Natural killer cell (primary cell): ENCODE data around the gene ADGRD1. TPM values are rescaled to one million over a fixed set of nuclear protein-coding genes. Genes with fewer than 3 reads are reported as not detected.

Source experiments
- ATAC-seq, 3 donors: fragments of 150-1000 bp in 2 of 3; fragments of 200-7000 bp in 1 of 3; cut with Tn5 transposase; 1 replicate in 1 of 3; 2 replicates in 2 of 3; pipeline ENCODE4 v1.10.0; 2021; ENCODE audit warnings: mild to moderate bottlenecking in 2 of 3, moderate library complexity in 2 of 3
- DNase-seq, 2 donors: peaks; one replicate each; pipeline versions ENCODE4 v3.0.0 to v3.0.0-alpha.2; 2013 to 2021; ENCODE audit warnings: mixed read lengths in 1 of 2
- H3K27ac ChIP-seq: one replicate; pipeline ENCODE4 v1.5.1; 2013; ENCODE audit warnings: mild to moderate bottlenecking, low read length
- H3K27me3 ChIP-seq: one replicate; pipeline ENCODE4 v1.6.1; 2013; ENCODE audit warnings: low read length; ENCODE audit not compliant: control insufficient read depth, insufficient read depth
- H3K36me3 ChIP-seq: one replicate; pipeline ENCODE4 v1.6.1; 2013; ENCODE audit warnings: low read length; ENCODE audit not compliant: control insufficient read depth, insufficient read depth
- H3K4me1 ChIP-seq: one replicate; pipeline ENCODE4 v1.6.1; 2013; ENCODE audit warnings: low read length; ENCODE audit not compliant: control insufficient read depth, insufficient read depth
- H3K4me3 ChIP-seq: one replicate; pipeline ENCODE4 v1.5.1; 2013; ENCODE audit warnings: low read length
- H3K9me3 ChIP-seq: one replicate; pipeline ENCODE4 v1.6.1; 2013; ENCODE audit warnings: low read length; ENCODE audit not compliant: control insufficient read depth, insufficient read depth
- H3K27ac Mint-ChIP-seq, 2 donors: one replicate each; pipeline ENCODE4 v1.8.0; 2022; ENCODE audit warnings: mild to moderate bottlenecking in 2 of 2, mixed read lengths in 2 of 2, moderate library complexity in 1 of 2
- H3K27me3 Mint-ChIP-seq, 2 donors: one replicate each; pipeline ENCODE4 v1.8.0; 2022; ENCODE audit warnings: low read depth in 2 of 2, mixed read lengths in 2 of 2
- H3K36me3 Mint-ChIP-seq: one replicate; pipeline ENCODE4 v1.8.0; 2022; ENCODE audit warnings: mixed read lengths
- H3K4me1 Mint-ChIP-seq, 2 donors: one replicate each; pipeline ENCODE4 v1.8.0; 2022; ENCODE audit warnings: mixed read lengths in 2 of 2
- H3K4me3 Mint-ChIP-seq: one replicate; pipeline ENCODE4 v1.8.0; 2022; ENCODE audit warnings: mild to moderate bottlenecking, moderate library complexity, mixed read lengths
- H3K9me3 Mint-ChIP-seq, 2 donors: one replicate each; pipeline ENCODE4 v1.8.0; 2022; ENCODE audit warnings: mixed read lengths in 2 of 2
- WGBS: methylation state at CpG from one replicate; pipeline ENCODE4 v1.1.7; 2013; ENCODE audit warnings: missing lambda C conversion rate; ENCODE audit not compliant: insufficient coverage; 5-methylcytosine and 5-hydroxymethylcytosine counted together
- intact Hi-C: fragments of 100-400 bp; cut with micrococcal nuclease; formaldehyde crosslinking; loops from one replicate; pipeline ENCODE4 v1.14.2; 2022
- total RNA-seq, 4 donors: library from RNA; stranded (reverse); fragments of 120-200 nt in 1 of 4; gene quantifications; one replicate each; pipeline versions ENCODE4 v1.2.3 to v1.2.4, GENCODE V29; 2013 to 2022
- TF ChIP-seq, protein P1 (sequence below): fragments of 200-600 bp; IDR thresholded peaks from one replicate; pipeline ENCODE4 v1.8.0; 2022; ENCODE audit warnings: antibody characterized with exemption

ADGRD1 gene
- total RNA-seq, 3 donors from 2014 or later (not counting 1 experiment from before 2014, with no cell fraction given), result 0.50 to 3.9 (median 1.4) TPM

DNA sequence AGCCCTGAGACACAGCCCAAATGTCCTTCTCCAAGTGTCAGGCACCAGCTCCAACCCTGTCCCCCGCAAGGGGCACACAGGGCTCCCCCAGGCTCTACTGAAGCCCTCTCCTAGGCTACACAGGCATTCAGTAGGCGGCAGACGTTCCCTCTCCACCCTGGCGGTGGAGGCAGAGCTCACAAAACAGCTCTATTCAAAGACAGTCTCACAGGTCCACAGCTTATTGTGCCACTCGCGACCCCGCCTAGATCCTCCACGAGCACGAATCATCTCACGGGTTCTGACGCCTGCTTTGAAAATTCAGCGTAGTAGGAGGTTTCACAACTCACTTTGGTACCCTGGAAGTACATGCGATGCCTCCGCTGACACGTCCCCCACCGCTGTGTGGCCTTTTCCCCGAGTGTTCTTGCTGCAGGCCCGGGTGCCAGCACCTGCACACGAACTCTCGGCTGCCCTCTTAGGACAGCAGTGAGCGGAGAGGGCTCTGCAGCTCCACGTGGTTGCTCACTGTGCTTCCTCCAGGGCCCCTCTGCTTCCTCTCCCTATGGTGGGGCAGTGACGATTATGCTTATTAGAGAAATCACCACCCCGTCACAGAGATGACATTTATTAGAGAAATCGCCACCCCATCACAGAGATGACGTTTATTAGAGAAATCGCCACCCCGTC lies 78.5 kb downstream of the ADGRD1 start:
- H3K27ac ChIP-seq, result no peak overlapping the region
- Mint-ChIP-seq H3K4me1 (peaks cover 6 to 12% of the 10 kb centered on the region in 2 donors), H3K36me3 (no peaks in the 10 kb centered on the region), H3K9me3 (no peaks in the 10 kb centered on the region), H3K4me3 (no peak overlapping the region), H3K27me3 (no peaks in the 10 kb centered on the region), H3K27ac (no peak overlapping the region)
- TF ChIP-seq, protein P1, sequence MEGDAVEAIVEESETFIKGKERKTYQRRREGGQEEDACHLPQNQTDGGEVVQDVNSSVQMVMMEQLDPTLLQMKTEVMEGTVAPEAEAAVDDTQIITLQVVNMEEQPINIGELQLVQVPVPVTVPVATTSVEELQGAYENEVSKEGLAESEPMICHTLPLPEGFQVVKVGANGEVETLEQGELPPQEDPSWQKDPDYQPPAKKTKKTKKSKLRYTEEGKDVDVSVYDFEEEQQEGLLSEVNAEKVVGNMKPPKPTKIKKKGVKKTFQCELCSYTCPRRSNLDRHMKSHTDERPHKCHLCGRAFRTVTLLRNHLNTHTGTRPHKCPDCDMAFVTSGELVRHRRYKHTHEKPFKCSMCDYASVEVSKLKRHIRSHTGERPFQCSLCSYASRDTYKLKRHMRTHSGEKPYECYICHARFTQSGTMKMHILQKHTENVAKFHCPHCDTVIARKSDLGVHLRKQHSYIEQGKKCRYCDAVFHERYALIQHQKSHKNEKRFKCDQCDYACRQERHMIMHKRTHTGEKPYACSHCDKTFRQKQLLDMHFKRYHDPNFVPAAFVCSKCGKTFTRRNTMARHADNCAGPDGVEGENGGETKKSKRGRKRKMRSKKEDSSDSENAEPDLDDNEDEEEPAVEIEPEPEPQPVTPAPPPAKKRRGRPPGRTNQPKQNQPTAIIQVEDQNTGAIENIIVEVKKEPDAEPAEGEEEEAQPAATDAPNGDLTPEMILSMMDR, result no peak
- no peaks in the 10 kb centered on the region for H3K36me3 ChIP-seq
- no peak for ATAC-seq
- H3K9me3 ChIP-seq, result no peaks in the 10 kb centered on the region
- WGBS, result 80% methylated on average over 22 of the region's 28 CpGs
- intact Hi-C loops, result no loop called here
- H3K4me1 ChIP-seq, result peaks cover 53% of the 10 kb centered on the region
- no peak overlapping the region for H3K4me3 ChIP-seq
- H3K27me3 ChIP-seq, result no peaks in the 10 kb centered on the region
- no peak for DNase-seq

DNA sequence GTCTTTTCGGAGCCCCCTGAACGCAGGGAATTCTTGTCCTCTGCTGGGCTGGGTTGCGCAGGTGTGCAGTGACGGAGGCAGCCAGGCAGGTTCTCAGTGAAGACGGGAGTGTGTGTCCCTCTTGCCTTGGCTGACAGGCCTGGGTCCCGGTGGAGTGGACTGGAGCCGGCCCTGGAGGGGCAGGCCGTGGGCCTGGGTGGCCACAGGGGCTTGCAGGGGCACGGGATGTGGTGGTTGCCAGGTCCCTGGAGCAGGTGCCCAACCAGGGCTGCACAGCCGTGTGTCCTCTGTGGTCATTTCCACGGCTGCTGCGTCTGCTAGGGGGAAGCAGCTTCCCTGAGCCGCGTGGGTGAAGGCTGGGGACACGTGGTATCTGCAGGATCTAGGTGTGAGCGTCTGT lies 79.8 kb downstream of the ADGRD1 start:
- no peaks in the 10 kb centered on the region for H3K9me3 ChIP-seq
- peaks cover 46% of the 10 kb centered on the region for H3K4me1 ChIP-seq
- TF ChIP-seq, protein P1, result no peak
- no peaks in the 10 kb centered on the region for H3K36me3 ChIP-seq
- intact Hi-C loops, result no loop called here
- 83% methylated on average over 16 of the region's 16 CpGs for WGBS
- Mint-ChIP-seq H3K36me3 (no peaks in the 10 kb centered on the region), H3K27me3 (no peaks in the 10 kb centered on the region), H3K9me3 (no peaks in the 10 kb centered on the region), H3K4me3 (no peak overlapping the region), H3K4me1 (peaks cover 6 to 10% of the 10 kb centered on the region in 2 donors), H3K27ac (no peak overlapping the region)
- H3K4me3 ChIP-seq, result no peak overlapping the region
- no peaks in the 10 kb centered on the region for H3K27me3 ChIP-seq
- ATAC-seq, result peak in 1 of 3 donors; percentile 14
- no peak overlapping the region for H3K27ac ChIP-seq
- DNase-seq, result no peak

DNA sequence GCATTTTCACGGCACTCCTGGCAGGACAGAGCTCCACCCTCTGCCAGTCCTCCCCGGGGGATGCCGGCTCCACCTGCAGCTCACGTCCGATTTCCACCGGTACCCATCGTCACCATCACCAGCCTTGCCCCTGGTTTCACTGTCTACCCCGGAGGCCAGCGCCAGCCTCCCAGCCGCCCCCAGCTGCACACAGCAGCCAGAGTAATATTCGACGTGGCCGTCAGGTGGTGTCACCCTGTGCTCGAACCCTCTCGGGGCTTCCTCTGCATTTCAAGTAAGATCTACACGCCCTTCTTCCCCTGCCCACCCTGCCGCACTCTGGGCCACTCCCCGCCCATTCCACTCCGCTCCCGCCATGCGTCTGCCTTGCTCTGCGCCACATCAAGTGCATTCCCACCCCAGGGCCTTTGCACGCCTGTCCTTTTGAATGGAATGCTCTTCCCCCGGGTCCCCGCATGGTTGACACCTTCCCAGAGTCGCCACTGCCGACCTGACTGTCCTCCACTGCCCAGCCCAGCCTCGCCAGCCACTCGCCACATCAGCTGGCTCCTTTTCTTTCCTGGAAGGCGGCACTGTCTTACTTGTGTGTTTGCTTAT lies 80.3 kb downstream of the ADGRD1 start:
- Histone ChIP-seq H3K4me3 (no peak overlapping the region), H3K9me3 (no peaks in the 10 kb centered on the region), H3K27ac (no peak overlapping the region), H3K4me1 (peaks cover 41% of the 10 kb centered on the region), H3K27me3 (no peaks in the 10 kb centered on the region), H3K36me3 (no peaks in the 10 kb centered on the region)
- WGBS, result 89% methylated on average over 30 of the region's 30 CpGs
- no peak for DNase-seq
- Mint-ChIP-seq H3K27me3 (no peaks in the 10 kb centered on the region), H3K9me3 (no peaks in the 10 kb centered on the region), H3K4me3 (no peak overlapping the region), H3K4me1 (peaks cover 5 to 6% of the 10 kb centered on the region in 2 donors), H3K27ac (no peak overlapping the region), H3K36me3 (no peaks in the 10 kb centered on the region)
- TF ChIP-seq, protein P1, result no peak
- intact Hi-C loops, result no loop called here
- no peak for ATAC-seq
